B cell (primary cell): ENCODE data around the gene PHRF1.

Experiments used
- EZH2 ChIP-seq: IDR thresholded peaks from 2 replicates; pipeline ENCODE4 v1.6.1; 2012; ENCODE audit warnings: borderline replicate concordance, low read depth, mild to moderate bottlenecking, moderate library complexity, low read length; ENCODE audit not compliant: insufficient read depth, poor library complexity, severe bottlenecking
- TF ChIP-seq, protein P1 (sequence below): fragments of 200-600 bp; IDR thresholded peaks from one replicate; pipeline ENCODE4 v1.8.0; 2022; ENCODE audit warnings: antibody characterized with exemption, mild to moderate bottlenecking

GRCh38 chr11:563066-563811, 13.0 kb upstream of the PHRF1 start:
- TF ChIP-seq, protein P1, sequence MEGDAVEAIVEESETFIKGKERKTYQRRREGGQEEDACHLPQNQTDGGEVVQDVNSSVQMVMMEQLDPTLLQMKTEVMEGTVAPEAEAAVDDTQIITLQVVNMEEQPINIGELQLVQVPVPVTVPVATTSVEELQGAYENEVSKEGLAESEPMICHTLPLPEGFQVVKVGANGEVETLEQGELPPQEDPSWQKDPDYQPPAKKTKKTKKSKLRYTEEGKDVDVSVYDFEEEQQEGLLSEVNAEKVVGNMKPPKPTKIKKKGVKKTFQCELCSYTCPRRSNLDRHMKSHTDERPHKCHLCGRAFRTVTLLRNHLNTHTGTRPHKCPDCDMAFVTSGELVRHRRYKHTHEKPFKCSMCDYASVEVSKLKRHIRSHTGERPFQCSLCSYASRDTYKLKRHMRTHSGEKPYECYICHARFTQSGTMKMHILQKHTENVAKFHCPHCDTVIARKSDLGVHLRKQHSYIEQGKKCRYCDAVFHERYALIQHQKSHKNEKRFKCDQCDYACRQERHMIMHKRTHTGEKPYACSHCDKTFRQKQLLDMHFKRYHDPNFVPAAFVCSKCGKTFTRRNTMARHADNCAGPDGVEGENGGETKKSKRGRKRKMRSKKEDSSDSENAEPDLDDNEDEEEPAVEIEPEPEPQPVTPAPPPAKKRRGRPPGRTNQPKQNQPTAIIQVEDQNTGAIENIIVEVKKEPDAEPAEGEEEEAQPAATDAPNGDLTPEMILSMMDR: no peak
- no peak for TF ChIP-seq EZH2
